ENCODE results near the gene SCFD2.

The SCFD2 gene

GRCh38 chr4:52945326-52945898 is 420.4 kb downstream of the SCFD2 start:
- TF ChIP-seq CTCF (IDR thresholded peaks at IDR 0.05; ENCODE audit: control insufficient read depth, insufficient read depth, low read depth, low read length, missing control alignments) = no peak
- H3K4me3 ChIP-seq (ENCODE audit: control insufficient read depth, low read depth, low read length) = no peak overlapping the region
- no peak for DNase-seq (ENCODE audit: low read depth)

- TF ChIP-seq CTCF (IDR thresholded peaks at IDR 0.05; ENCODE audit: control insufficient read depth, insufficient read depth, low read depth, low read length, missing control alignments) = no peak
- H3K4me3 ChIP-seq (ENCODE audit: control insufficient read depth, low read depth, low read length) = no peak overlapping the region
- no peak for DNase-seq (ENCODE audit: low read depth)
These were observed 422.2 kb downstream of the SCFD2 start for GRCh38 chr4:52943677-52944076.

- H3K4me3 ChIP-seq (ENCODE audit: control insufficient read depth, low read depth, low read length) = no peak overlapping the region
- no peak for DNase-seq (ENCODE audit: low read depth)
- no peak for TF ChIP-seq CTCF (IDR thresholded peaks at IDR 0.05; ENCODE audit: control insufficient read depth, insufficient read depth, low read depth, low read length, missing control alignments)
These were observed 422.9 kb downstream of the SCFD2 start for GRCh38 chr4:52942936-52943335.

- DNase-seq (ENCODE audit: low read depth) = no peak
- H3K4me3 ChIP-seq (ENCODE audit: control insufficient read depth, low read depth, low read length) = no peak overlapping the region
- TF ChIP-seq CTCF (IDR thresholded peaks at IDR 0.05; ENCODE audit: control insufficient read depth, insufficient read depth, low read depth, low read length, missing control alignments) = no peak
These were observed 424.4 kb downstream of the SCFD2 start for GRCh38 chr4:52941450-52941849.

GRCh38 chr4:52939739-52940138 is 426.1 kb downstream of the SCFD2 start:
- no peak overlapping the region for H3K4me3 ChIP-seq (ENCODE audit: control insufficient read depth, low read depth, low read length)
- no peak for DNase-seq (ENCODE audit: low read depth)
- TF ChIP-seq CTCF (IDR thresholded peaks at IDR 0.05; ENCODE audit: control insufficient read depth, insufficient read depth, low read depth, low read length, missing control alignments) = no peak

GRCh38 chr4:52939325-52939724 is 426.5 kb downstream of the SCFD2 start:
- TF ChIP-seq CTCF (IDR thresholded peaks at IDR 0.05; ENCODE audit: control insufficient read depth, insufficient read depth, low read depth, low read length, missing control alignments) = no peak
- no peak for DNase-seq (ENCODE audit: low read depth)
- H3K4me3 ChIP-seq (ENCODE audit: control insufficient read depth, low read depth, low read length) = no peak overlapping the region

- no peak overlapping the region for H3K4me3 ChIP-seq (ENCODE audit: control insufficient read depth, low read depth, low read length)
- DNase-seq (ENCODE audit: low read depth) = no peak
- no peak for TF ChIP-seq CTCF (IDR thresholded peaks at IDR 0.05; ENCODE audit: control insufficient read depth, insufficient read depth, low read depth, low read length, missing control alignments)
These were observed 428.0 kb downstream of the SCFD2 start for GRCh38 chr4:52937829-52938228.
